WTC11 (cell line): ENCODE data around the gene SYN1. TPM values are rescaled to one million over a fixed set of nuclear protein-coding genes. Genes with fewer than 3 reads are reported as not detected.

Experiments
- ATAC-seq: fragments of 200-7000 bp; cut with Tn5 transposase; 2 replicates; pipeline ENCODE4 v1.10.0; 2021; ENCODE audit warnings: mild to moderate bottlenecking, moderate library complexity
- CTCF ChIA-PET: fragments of 300-600 bp; sonication (Branson Sonifier 250); formaldehyde crosslinking; loops from one replicate; lab custom pipeline; 2021; ENCODE audit warnings: antibody characterized with exemption; lab: Charles Lee
- POLR2A ChIA-PET: fragments of 350-600 bp; sonication (Branson Sonifier 250); formaldehyde crosslinking; loops from one replicate; lab custom pipeline; 2021; ENCODE audit warnings: antibody characterized with exemption; lab: Charles Lee
- DNase-seq: peaks from one replicate; pipeline ENCODE4 v3.0.0; 2021; ENCODE audit warnings: low spot score
- H3K27ac Mint-ChIP-seq: 2 replicates; pipeline ENCODE4 v1.8.0; 2021; ENCODE audit warnings: mixed read lengths
- H3K27me3 Mint-ChIP-seq: 2 replicates; pipeline ENCODE4 v1.8.0; 2021; ENCODE audit warnings: low read depth, mild to moderate bottlenecking, moderate library complexity, mixed read lengths
- H3K36me3 Mint-ChIP-seq: 2 replicates; pipeline ENCODE4 v1.8.0; 2021; ENCODE audit warnings: mixed read lengths
- H3K4me1 Mint-ChIP-seq: 2 replicates; pipeline ENCODE4 v1.8.0; 2022; ENCODE audit warnings: mixed read lengths
- H3K4me3 Mint-ChIP-seq: 2 replicates; pipeline ENCODE4 v1.8.0; 2021; ENCODE audit warnings: mild to moderate bottlenecking, moderate library complexity, mixed read lengths
- H3K9me3 Mint-ChIP-seq: 2 replicates; pipeline ENCODE4 v1.8.0; 2021; ENCODE audit warnings: mixed read lengths
- ATF1 ChIP-seq: sonication (generic); formaldehyde crosslinking; IDR thresholded peaks from 2 replicates; pipeline ENCODE4 v1.8.1; 2023; ENCODE audit warnings: mild to moderate bottlenecking, moderate library complexity, missing genetic modification reagents
- ATF3 ChIP-seq: sonication (generic); formaldehyde crosslinking; conservative IDR thresholded peaks from 2 replicates; pipeline ENCODE4 v1.8.1; 2022; ENCODE audit warnings: mild to moderate bottlenecking, missing genetic modification reagents
- CBFB ChIP-seq: sonication (generic); formaldehyde crosslinking; IDR thresholded peaks from 2 replicates; pipeline ENCODE4 v1.8.1; 2022; ENCODE audit warnings: mild to moderate bottlenecking, low read depth, missing genetic modification reagents
- CDX4 ChIP-seq: fragments of 250-450 bp; sonication (Bioruptor Pico); IDR thresholded peaks from 2 replicates; pipeline ENCODE4 v1.9.0; 2021; ENCODE audit warnings: moderate library complexity, mild to moderate bottlenecking, inconsistent platforms, borderline replicate concordance
- CREB1 ChIP-seq: sonication (generic); formaldehyde crosslinking; IDR thresholded peaks from 2 replicates; pipeline ENCODE4 v1.8.0; 2023; ENCODE audit warnings: mild to moderate bottlenecking, missing genetic modification reagents
- CTCF ChIP-seq: fragments of 200-600 bp; IDR thresholded peaks from 2 replicates; pipeline ENCODE4 v1.8.0; 2022; ENCODE audit warnings: antibody characterized with exemption
- ELF4 ChIP-seq: sonication (generic); formaldehyde crosslinking; IDR thresholded peaks from 2 replicates; pipeline ENCODE4 v1.8.1; 2022; ENCODE audit warnings: low read depth, mild to moderate bottlenecking, moderate library complexity, missing genetic modification reagents
- EMX1 ChIP-seq: fragments of 250-450 bp; sonication (Bioruptor Pico); IDR thresholded peaks from 2 replicates; pipeline ENCODE4 v1.8.0; 2021; ENCODE audit warnings: mild to moderate bottlenecking
- ESRRA ChIP-seq: sonication (generic); formaldehyde crosslinking; IDR thresholded peaks from 2 replicates; pipeline ENCODE4 v1.8.1; 2022; ENCODE audit warnings: mild to moderate bottlenecking, missing genetic modification reagents, borderline replicate concordance
- FOXP1 ChIP-seq: sonication (generic); formaldehyde crosslinking; IDR thresholded peaks from 2 replicates; pipeline ENCODE4 v1.8.0; 2022; ENCODE audit warnings: missing genetic modification reagents, mild to moderate bottlenecking, moderate library complexity, borderline replicate concordance
- FOXP4 ChIP-seq: sonication (generic); formaldehyde crosslinking; IDR thresholded peaks from 2 replicates; pipeline ENCODE4 v1.8.0; 2022; ENCODE audit warnings: mild to moderate bottlenecking, missing genetic modification reagents
- IRF1 ChIP-seq: sonication (generic); formaldehyde crosslinking; IDR thresholded peaks from 2 replicates; pipeline ENCODE4 v1.8.0; 2023; ENCODE audit warnings: missing genetic modification reagents
- NFYB ChIP-seq: sonication (generic); formaldehyde crosslinking; conservative IDR thresholded peaks from 2 replicates; pipeline ENCODE4 v1.8.0; 2022; ENCODE audit warnings: low read depth, missing genetic modification reagents
- RORB ChIP-seq: fragments of 250-450 bp; sonication (Bioruptor Pico); IDR thresholded peaks from 2 replicates; pipeline ENCODE4 v1.9.0; 2021; ENCODE audit warnings: mild to moderate bottlenecking
- SOX15 ChIP-seq: fragments of 250-450 bp; sonication (Bioruptor Pico); IDR thresholded peaks from 2 replicates; pipeline ENCODE4 v1.9.0; 2021; ENCODE audit warnings: mild to moderate bottlenecking
- TCF7 ChIP-seq: sonication (generic); formaldehyde crosslinking; IDR thresholded peaks from 2 replicates; pipeline ENCODE4 v1.8.0; 2022; ENCODE audit warnings: mild to moderate bottlenecking, low read depth, missing genetic modification reagents, moderate library complexity
- ZNF219 ChIP-seq: sonication (generic); formaldehyde crosslinking; IDR thresholded peaks from 2 replicates; pipeline ENCODE4 v1.8.0; 2023; ENCODE audit warnings: missing genetic modification reagents, mild to moderate bottlenecking, borderline replicate concordance
- ZNF416 ChIP-seq: fragments of 250-450 bp; sonication (Bioruptor Pico); IDR thresholded peaks from 2 replicates; pipeline ENCODE4 v1.9.0; 2021; ENCODE audit warnings: mild to moderate bottlenecking, inconsistent platforms
- total RNA-seq: library from RNA; stranded (reverse); gene quantifications from 3 replicates; pipeline ENCODE4 v1.2.3, GENCODE V29; 2021

The SYN1 gene
- total RNA-seq, 1 experiment from 2014 or later = 7.1 TPM

GRCh38 chrX:47568656-47569295 is 50.9 kb downstream of the SYN1 start:
- ATAC-seq (peak; percentile 43), DNase-seq (peak; percentile 39)
- Mint-ChIP-seq H3K27me3 (no peaks in the 10 kb centered on the region), H3K27ac (no peak overlapping the region), H3K4me1 (peaks cover 18% of the 10 kb centered on the region), H3K4me3 (no peak overlapping the region), H3K9me3 (no peaks in the 10 kb centered on the region), H3K36me3 (peaks cover 49% of the 10 kb centered on the region)
- ChIA-PET POLR2A (no interaction called here), CTCF (interaction anchor here (0.6 to 1.7 kb wide), 17 partner anchors 10 to 183 kb away, joined by 3 to 12 read pairs (median 4); partner anchors contain the start of genes ELK1 and TIMP1)
- TF ChIP-seq ELF4 (CRISPR knock-in tag) (no peak), CTCF (peak; percentile 63)

GRCh38 chrX:47566841-47567240 is 52.8 kb downstream of the SYN1 start:
- Mint-ChIP-seq H3K36me3 (peaks cover 48% of the 10 kb centered on the region), H3K9me3 (no peaks in the 10 kb centered on the region), H3K27ac (no peak overlapping the region), H3K4me3 (no peak overlapping the region), H3K27me3 (no peaks in the 10 kb centered on the region), H3K4me1 (peaks cover 4% of the 10 kb centered on the region)
- DNase-seq = no peak
- ChIA-PET CTCF (no interaction called here), POLR2A (no interaction called here)
- ATAC-seq = no peak
- no peak for TF ChIP-seq CBFB (CRISPR knock-in tag)
- no peak for TF ChIP-seq TCF7 (CRISPR knock-in tag)
- no peak for TF ChIP-seq FOXP1 (CRISPR knock-in tag)
- no peak for TF ChIP-seq EMX1
- no peak for TF ChIP-seq ATF3 (CRISPR knock-in tag)
- TF ChIP-seq ATF1 (CRISPR knock-in tag) = no peak
- no peak for TF ChIP-seq CREB1 (CRISPR knock-in tag)
- TF ChIP-seq ESRRA (CRISPR knock-in tag) = no peak
- TF ChIP-seq RORB (CRISPR knock-in tag) = no peak
- no peak for TF ChIP-seq IRF1
- TF ChIP-seq ZNF219 (CRISPR knock-in tag) = no peak
- TF ChIP-seq ZNF416 (CRISPR knock-in tag) = no peak
- no peak for TF ChIP-seq NFYB (CRISPR knock-in tag)
- TF ChIP-seq SOX15 (CRISPR knock-in tag) = no peak
- TF ChIP-seq CTCF = no peak
- no peak for TF ChIP-seq CDX4 (CRISPR knock-in tag)
- TF ChIP-seq FOXP4 (CRISPR knock-in tag) = no peak
- TF ChIP-seq, all 79 proteins: peak for 0
